Esophagus (tissue), 2 donors: ENCODE data around the gene IGSF11. TPM values are rescaled to one million over a fixed set of nuclear protein-coding genes. Genes with fewer than 3 reads are reported as not detected.

Experiments used
- H3K27ac ChIP-seq, 2 donors: one replicate each; pipeline ENCODE4 v1.5.1; 2013; ENCODE audit warnings: low read depth in 2 of 2, mild to moderate bottlenecking in 2 of 2, inconsistent platforms in 1 of 2, low read length in 1 of 2, moderate library complexity in 1 of 2
- H3K27me3 ChIP-seq, 2 donors: one replicate each; pipeline ENCODE4 v1.6.1; 2013; ENCODE audit warnings: low read length in 2 of 2, control low read depth in 1 of 2, mild to moderate bottlenecking in 1 of 2; ENCODE audit not compliant: insufficient read depth in 2 of 2, control insufficient read depth in 1 of 2
- H3K36me3 ChIP-seq, 2 donors: one replicate each; pipeline ENCODE4 v1.6.1; 2013; ENCODE audit warnings: low read length in 1 of 2; ENCODE audit not compliant: control insufficient read depth in 2 of 2, insufficient read depth in 2 of 2
- H3K4me1 ChIP-seq, 2 donors: one replicate each; pipeline ENCODE4 v1.6.1; 2013; ENCODE audit warnings: low read length in 1 of 2; ENCODE audit not compliant: control insufficient read depth in 2 of 2, insufficient read depth in 2 of 2
- H3K4me3 ChIP-seq, 2 donors: one replicate each; pipeline ENCODE4 v1.5.1; 2013; ENCODE audit warnings: low read length in 2 of 2, mild to moderate bottlenecking in 2 of 2, low read depth in 1 of 2, moderate library complexity in 1 of 2
- H3K9me3 ChIP-seq, 2 donors: one replicate each; pipeline ENCODE4 v1.6.1; 2013; ENCODE audit warnings: mild to moderate bottlenecking in 2 of 2, low read depth in 1 of 2, low read length in 1 of 2, moderate library complexity in 1 of 2; ENCODE audit not compliant: control insufficient read depth in 2 of 2, insufficient read depth in 1 of 2
- WGBS, 2 donors: extraction: QIAGEN DNeasy Blood & Tissue Kit; methylation state at CpG; one replicate each; pipeline ENCODE4 v1.1.7; 2013; 5-methylcytosine and 5-hydroxymethylcytosine counted together
- polyA plus RNA-seq, 2 donors: library from polyadenylated mRNA; stranded (reverse); fragments of 200-250 nt; gene quantifications; one replicate each; pipeline ENCODE4 v1.2.3, GENCODE V29; 2013
- donor health status: healthy with polysubstance abuse.
- donor health status: Bipolar disorder and iron deficiency.

The IGSF11 gene
- polyA plus RNA-seq, 2 donors, result 0.67 to 0.95 TPM

- no peak overlapping the region for H3K4me3 ChIP-seq
- no peak overlapping the region for H3K27ac ChIP-seq
- H3K36me3 ChIP-seq, result no peaks in the 10 kb centered on the region
- no peaks in the 10 kb centered on the region for H3K9me3 ChIP-seq
- peaks cover 0 to 2% of the 10 kb centered on the region in 2 donors for H3K4me1 ChIP-seq
- WGBS, 2 donors, result 63 to 77% methylated on average over 3 of the region's 3 CpGs
- H3K27me3 ChIP-seq, result no peaks in the 10 kb centered on the region
Measured at GRCh38 chr3:118941236-118941635, 93.4 kb downstream of the IGSF11 start.

- Histone ChIP-seq H3K9me3 (no peaks in the 10 kb centered on the region), H3K27ac (no peak overlapping the region), H3K27me3 (no peaks in the 10 kb centered on the region), H3K36me3 (no peaks in the 10 kb centered on the region), H3K4me1 (peaks cover 0 to 2% of the 10 kb centered on the region in 2 donors), H3K4me3 (no peak overlapping the region)
- WGBS, 2 donors, result 71 to 73% methylated on average over 5 of the region's 5 CpGs
Measured at GRCh38 chr3:118938183-118938961, 96.3 kb downstream of the IGSF11 start.

DNA sequence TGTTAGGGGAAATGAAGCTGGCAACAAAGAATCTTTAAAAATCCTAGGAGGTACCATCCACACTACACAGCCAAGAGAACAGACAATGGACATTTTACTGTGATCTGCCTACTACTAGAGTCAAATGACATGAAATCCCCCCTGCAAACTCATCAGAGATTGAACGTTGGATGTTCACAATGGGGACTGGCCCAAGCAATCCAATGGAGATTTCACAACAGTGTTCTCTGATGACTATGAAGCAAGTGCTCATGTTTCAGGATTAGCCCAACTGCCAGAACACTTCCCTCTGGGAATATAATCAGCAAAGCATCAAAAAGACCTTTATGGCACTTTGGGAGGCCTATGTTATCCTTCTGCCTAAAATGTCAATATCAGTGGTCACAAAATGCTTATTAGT is 97.8 kb downstream of the IGSF11 start:
- Histone ChIP-seq H3K36me3 (no peaks in the 10 kb centered on the region), H3K27me3 (no peaks in the 10 kb centered on the region), H3K4me3 (no peak overlapping the region), H3K27ac (no peak overlapping the region), H3K4me1 (no peaks in the 10 kb centered on the region), H3K9me3 (no peaks in the 10 kb centered on the region)
- 35 to 51% methylated on average over 1 of the region's 1 CpG for WGBS, 2 donors

GRCh38 chr3:118932822-118933558 is 101.7 kb downstream of the IGSF11 start:
- WGBS, 2 donors, result 72 to 73% methylated on average over 5 of the region's 5 CpGs
- Histone ChIP-seq H3K9me3 (no peaks in the 10 kb centered on the region), H3K27me3 (no peaks in the 10 kb centered on the region), H3K4me3 (no peak overlapping the region), H3K27ac (no peak overlapping the region), H3K4me1 (no peaks in the 10 kb centered on the region), H3K36me3 (no peaks in the 10 kb centered on the region)

- no peaks in the 10 kb centered on the region for H3K4me1 ChIP-seq
- no peak overlapping the region for H3K27ac ChIP-seq
- no peak overlapping the region for H3K4me3 ChIP-seq
- no peaks in the 10 kb centered on the region for H3K27me3 ChIP-seq
- 96 to 97% methylated on average over 2 of the region's 2 CpGs for WGBS, 2 donors
- no peaks in the 10 kb centered on the region for H3K9me3 ChIP-seq
- H3K36me3 ChIP-seq, result no peaks in the 10 kb centered on the region
Measured at GRCh38 chr3:118931996-118932395, 102.7 kb downstream of the IGSF11 start.

DNA sequence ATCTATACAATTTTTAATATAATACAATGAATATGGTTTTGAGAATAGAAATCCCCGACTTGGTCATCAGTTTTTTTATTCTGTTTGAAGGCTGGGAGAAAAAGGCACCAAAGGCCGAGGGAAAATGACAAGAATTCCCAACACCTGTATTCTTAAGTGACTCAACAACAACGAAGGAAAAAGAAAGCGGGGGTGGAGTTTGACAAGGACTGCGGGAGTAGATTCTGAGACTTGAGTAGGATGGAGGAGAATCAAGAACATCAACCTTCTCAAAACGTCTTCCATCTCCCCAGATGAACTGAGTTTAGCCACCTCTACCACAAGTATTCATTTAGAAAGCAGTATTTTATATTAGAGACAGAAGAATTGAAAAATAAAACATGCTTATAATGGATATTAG is 107.2 kb downstream of the IGSF11 start:
- H3K9me3 ChIP-seq, result no peaks in the 10 kb centered on the region
- no peaks in the 10 kb centered on the region for H3K36me3 ChIP-seq
- WGBS, 2 donors, result 84 to 89% methylated on average over 6 of the region's 6 CpGs
- no peak overlapping the region for H3K4me3 ChIP-seq
- no peak overlapping the region for H3K27ac ChIP-seq
- no peaks in the 10 kb centered on the region for H3K4me1 ChIP-seq
- no peaks in the 10 kb centered on the region for H3K27me3 ChIP-seq

- H3K4me1 ChIP-seq, result no peaks in the 10 kb centered on the region
- no peaks in the 10 kb centered on the region for H3K27me3 ChIP-seq
- no peaks in the 10 kb centered on the region for H3K9me3 ChIP-seq
- WGBS, 2 donors, result 65 to 69% methylated on average over 3 of the region's 3 CpGs
- no peaks in the 10 kb centered on the region for H3K36me3 ChIP-seq
- no peak overlapping the region for H3K27ac ChIP-seq
- no peak overlapping the region for H3K4me3 ChIP-seq
Measured at GRCh38 chr3:118912188-118912587, 122.5 kb downstream of the IGSF11 start.

- H3K27ac ChIP-seq, result no peak overlapping the region
- 76 to 78% methylated on average over 3 of the region's 3 CpGs for WGBS, 2 donors
- no peaks in the 10 kb centered on the region for H3K4me1 ChIP-seq
- H3K36me3 ChIP-seq, result no peaks in the 10 kb centered on the region
- H3K4me3 ChIP-seq, result no peak overlapping the region
- H3K27me3 ChIP-seq, result no peaks in the 10 kb centered on the region
- no peaks in the 10 kb centered on the region for H3K9me3 ChIP-seq
Measured at GRCh38 chr3:118910332-118910731, 124.3 kb downstream of the IGSF11 start.

GRCh38 chr3:118909763-118910162 is 124.9 kb downstream of the IGSF11 start:
- no peaks in the 10 kb centered on the region for H3K36me3 ChIP-seq
- no peak overlapping the region for H3K4me3 ChIP-seq
- no peaks in the 10 kb centered on the region for H3K27me3 ChIP-seq
- H3K27ac ChIP-seq, result no peak overlapping the region
- no peaks in the 10 kb centered on the region for H3K9me3 ChIP-seq
- H3K4me1 ChIP-seq, result no peaks in the 10 kb centered on the region

DNA sequence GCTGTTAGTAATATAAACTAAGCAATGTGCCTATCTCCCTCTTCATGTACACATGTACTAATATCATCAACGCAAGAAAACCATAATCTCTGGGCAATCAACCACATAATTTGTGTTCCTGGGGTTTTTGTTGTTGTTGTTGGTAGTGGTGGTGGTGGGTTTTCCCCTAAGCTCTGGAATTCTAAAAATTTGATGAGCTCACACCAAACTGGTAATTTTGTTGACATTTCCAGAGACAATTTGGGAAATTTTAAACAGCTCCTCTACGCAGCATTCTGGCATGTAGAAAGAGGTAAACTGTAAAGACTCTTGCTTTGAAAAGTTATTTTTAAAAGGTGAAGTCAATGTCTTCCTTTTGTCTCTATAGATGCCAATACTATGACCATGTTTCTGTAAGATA is 126.7 kb downstream of the IGSF11 start:
- H3K27ac ChIP-seq, result no peak overlapping the region
- H3K36me3 ChIP-seq, result no peaks in the 10 kb centered on the region
- no peak overlapping the region for H3K4me3 ChIP-seq
- H3K4me1 ChIP-seq, result no peaks in the 10 kb centered on the region
- H3K9me3 ChIP-seq, result no peaks in the 10 kb centered on the region
- 63 to 82% methylated on average over 2 of the region's 2 CpGs for WGBS, 2 donors
- no peaks in the 10 kb centered on the region for H3K27me3 ChIP-seq
